GM12878 (cell line): ENCODE measurements around the gene COL4A1. TPM values are rescaled to one million over a fixed set of nuclear protein-coding genes. Genes with fewer than 3 reads are reported as not detected.

ENCODE experiments used
- ATAC-seq: fragments of 200-7000 bp; cut with Tn5 transposase; 3 replicates; pipeline ENCODE4 v1.9.1; 2020; ENCODE audit warnings: mild to moderate bottlenecking, moderate library complexity
- BruUV-seq: library from RNA; stranded (reverse); fragments of 400-500 nt; replicated peaks from 2 replicates; lab custom pipeline; 2021; lab: Mats Ljungman, UMichigan
- CTCF ChIA-PET: fragments of 300-600 bp; sonication (Branson Sonifier 250); formaldehyde crosslinking; extraction: SDS; loops from one replicate; lab custom pipeline; 2021; ENCODE audit warnings: inconsistent platforms; lab: Yijun Ruan, JAX
- POLR2A ChIA-PET: fragments of 350-600 bp; formaldehyde crosslinking; extraction: SDS; loops from one replicate; lab custom pipeline; 2021; ENCODE audit warnings: inconsistent platforms; lab: Charles Lee
- RAD21 ChIA-PET: fragments of 300-600 bp; sonication (Branson Sonifier 250); formaldehyde crosslinking; loops from one replicate; lab custom pipeline; 2023; ENCODE audit warnings: antibody characterized with exemption; ENCODE audit not compliant: unreplicated experiment; lab: Charles Lee
- SMC1A ChIA-PET: fragments of 300-600 bp; sonication (Branson Sonifier 250); formaldehyde crosslinking; loops from one replicate; lab custom pipeline; 2023; ENCODE audit not compliant: unreplicated experiment, uncharacterized antibody; lab: Charles Lee
- DNase-seq: peaks from one replicate; pipeline ENCODE4 v3.0.0-alpha.2; 2011; ENCODE audit warnings: low read depth, low spot score
- FAIRE-seq: peaks from 3 replicates; lab custom pipeline; 2011; peaks lifted over from hg19 to GRCh38; lab: Jason Lieb, UNC
- H2AFZ ChIP-seq: 2 replicates; pipeline ENCODE4 v1.6.0; 2011; ENCODE audit warnings: low read depth, low read length, control low read depth; ENCODE audit not compliant: control insufficient read depth
- H3K27ac ChIP-seq: 2 replicates; pipeline ENCODE4 v1.5.1; 2011; ENCODE audit warnings: control low read depth; ENCODE audit not compliant: control insufficient read depth, insufficient read depth
- H3K27me3 ChIP-seq, 2 experiments: replicated peaks in 1 of 2; 2 replicates each; pipeline versions ENCODE4 v1.6.0 to v1.6.1; 2011; ENCODE audit warnings: low read length in 1 of 2; ENCODE audit not compliant: control insufficient read depth in 2 of 2, insufficient read depth in 2 of 2
- H3K36me3 ChIP-seq, 2 experiments: 2 replicates each; pipeline ENCODE4 v1.5.1; 2011; ENCODE audit warnings: low read length in 1 of 2; ENCODE audit not compliant: control insufficient read depth in 2 of 2, insufficient read depth in 2 of 2
- H3K4me1 ChIP-seq: 2 replicates; pipeline ENCODE4 v1.6.1; 2011; ENCODE audit warnings: mild to moderate bottlenecking, low read length, moderate library complexity, mixed read lengths; ENCODE audit not compliant: control insufficient read depth, insufficient read depth
- H3K4me2 ChIP-seq: 2 replicates; pipeline ENCODE4 v1.6.0; 2011; ENCODE audit warnings: control low read depth; ENCODE audit not compliant: control insufficient read depth, insufficient read depth
- H3K4me3 ChIP-seq: fragments of 200-600 bp; sonication (generic); 2 replicates; pipeline ENCODE4 v1.5.1; 2016
- H3K79me2 ChIP-seq: 2 replicates; pipeline ENCODE4 v1.6.0; 2011; ENCODE audit warnings: low read length; ENCODE audit not compliant: control insufficient read depth, insufficient read depth
- H3K9ac ChIP-seq: 2 replicates; pipeline ENCODE4 v1.8.0; 2011; ENCODE audit warnings: low read length, control low read depth, mixed read lengths; ENCODE audit not compliant: control insufficient read depth, insufficient read depth
- H3K9me3 ChIP-seq: replicated peaks from 3 replicates; pipeline ENCODE4 v1.5.1; 2011; ENCODE audit warnings: mild to moderate bottlenecking, low read length; ENCODE audit not compliant: control insufficient read depth, insufficient read depth
- H4K20me1 ChIP-seq: 2 replicates; pipeline ENCODE4 v1.6.0; 2011; ENCODE audit not compliant: control insufficient read depth, insufficient read depth
- HDAC6 ChIP-seq: fragments of 200-600 bp; sonication (generic); IDR thresholded peaks from one replicate; pipeline ENCODE4 v1.8.0; 2017; ENCODE audit warnings: antibody characterized with exemption; ENCODE audit not compliant: unreplicated experiment
- MTA2 ChIP-seq: fragments of 450-650 bp; IDR thresholded peaks from 2 replicates; pipeline ENCODE4 v1.6.1; 2016; ENCODE audit warnings: low read depth, mild to moderate bottlenecking, moderate library complexity
- SMARCA5 ChIP-seq: fragments of 450-650 bp; IDR thresholded peaks from 2 replicates; pipeline ENCODE4 v1.6.1; 2017; ENCODE audit warnings: mild to moderate bottlenecking
- SMC3 ChIP-seq: IDR thresholded peaks from 2 replicates; pipeline ENCODE4 v1.6.1; 2011; ENCODE audit warnings: low read length, improper control_type of control experiment, borderline replicate concordance
- ZBED1 ChIP-seq: IDR thresholded peaks from 2 replicates; pipeline ENCODE4 v1.6.1; 2016; ENCODE audit warnings: borderline replicate concordance
- WGBS: methylation state at CpG from one replicate; pipeline ENCODE4 v1.1.6; 2016; ENCODE audit warnings: low lambda C conversion rate; ENCODE audit not compliant: insufficient replicate concordance, insufficient coverage; ENCODE audit errors: missing lambda C conversion rate; 5-methylcytosine and 5-hydroxymethylcytosine counted together
- in situ Hi-C: fragments of 300-500 bp; cut with MboI; formaldehyde crosslinking; loops from 9 replicates; pipeline ENCODE4 v1.14.3; 2018; ENCODE audit warnings: mixed read lengths
- intact Hi-C: fragments of 100-400 bp; cut with micrococcal nuclease; formaldehyde crosslinking; loops from one replicate; pipeline ENCODE4 v1.14.2; 2022; ENCODE audit not compliant: unreplicated experiment
- polyA plus RNA-seq, 11 experiments: library from polyadenylated mRNA; depleted of rRNA in 4 of 11; unstranded in 6 of 11; stranded (reverse) in 5 of 11; fragments of >200 nt; fragmentation: Nextera tagmentation in 4 of 11; fragmentation: Illumina TruSeq in 1 of 11; extraction: Ambion mirVana in 4 of 11; extraction: Trizol in 1 of 11; gene quantifications; 1 replicate in 1 of 11; 2 replicates in 10 of 11; pipeline versions ENCODE4 v1.2.1 to v1.2.3, GENCODE V29; 2011 to 2016; ENCODE audit warnings: inconsistent platforms in 2 of 11, missing spikeins in 2 of 11, low read depth in 1 of 11
- total RNA-seq, 4 experiments: library from RNA; depleted of rRNA in 3 of 4; stranded (reverse); fragments of >200 nt in 3 of 4; fragmentation: Illumina TruSeq in 1 of 4; extraction: Trizol in 1 of 4; gene quantifications; 2 replicates each; pipeline versions ENCODE4 v1.2.1 to v1.2.3, GENCODE V29; 2013 to 2021
- TF ChIP-seq, protein P1 (sequence below): IDR thresholded peaks from 2 replicates; pipeline ENCODE4 v1.6.1; 2011; ENCODE audit warnings: low read depth, mild to moderate bottlenecking, low read length, moderate library complexity, borderline replicate concordance; ENCODE audit errors: extremely low read depth
- TF ChIP-seq, protein P2 (sequence below): fragments of 450-650 bp; IDR thresholded peaks from 2 replicates; pipeline ENCODE4 v1.6.1; 2016; ENCODE audit warnings: mild to moderate bottlenecking
- TF ChIP-seq, protein P3 (sequence below): fragments of 450-650 bp; IDR thresholded peaks from 2 replicates; pipeline ENCODE4 v1.6.1; 2017; ENCODE audit warnings: mild to moderate bottlenecking, low read depth, inconsistent platforms; ENCODE audit not compliant: poor library complexity, severe bottlenecking

COL4A1 gene
- total and polyA plus RNA-seq, 10 of the 15 experiments (the other 5 are each of a cell fraction or from before 2014, with no cell fraction given) = 0.07 to 0.31 (median 0.13) TPM; not detected in 6

DNA sequence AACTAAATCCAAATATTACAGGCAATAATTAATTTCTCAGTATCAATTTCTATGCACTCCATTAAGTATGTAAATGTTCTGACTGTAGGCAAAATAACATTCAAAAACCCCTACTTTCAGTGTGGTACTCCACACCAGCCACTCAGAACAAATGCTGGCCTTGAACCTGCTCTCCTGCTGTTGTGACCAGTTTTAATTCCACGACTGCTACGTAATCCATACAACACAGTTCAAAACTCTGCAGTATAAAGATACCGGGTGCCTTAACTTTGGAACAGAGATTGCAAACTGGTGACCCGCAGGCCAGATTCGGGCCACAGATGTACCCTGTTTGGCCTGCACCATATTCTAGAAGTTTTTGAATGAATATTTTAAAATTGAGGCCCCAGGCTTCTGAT is 30.4 kb downstream of the COL4A1 start:
- Histone ChIP-seq H3K27me3 (peaks cover 0 to 2% of the 10 kb centered on the region in 2 experiments; a peak in 3 of 4 replicates), H3K36me3 (no peaks in the 10 kb centered on the region), H2AFZ (no peak overlapping the region), H3K4me3 (no peak overlapping the region), H3K79me2 (no peaks in the 10 kb centered on the region)
- no TSS peak for BruUV-seq
- 40% methylated on average over 5 of the region's 5 CpGs for WGBS
- ChIA-PET RAD21 (interaction anchor here (1.1 kb wide), 1 partner anchor 106 kb away, joined by 3 read pairs; no protein-coding TSS in a partner anchor), SMC1A (interaction anchor here (1.4 kb wide), 1 partner anchor 134 kb away, joined by 3 read pairs; no protein-coding TSS in a partner anchor), CTCF (interaction anchor here (0.8 kb wide), 1 partner anchor 53 kb away, joined by 3 read pairs; no protein-coding TSS in a partner anchor)
- intact Hi-C loops = no loop called here
- no peak for DNase-seq
- no peak for ATAC-seq
- TF ChIP-seq, protein P1, sequence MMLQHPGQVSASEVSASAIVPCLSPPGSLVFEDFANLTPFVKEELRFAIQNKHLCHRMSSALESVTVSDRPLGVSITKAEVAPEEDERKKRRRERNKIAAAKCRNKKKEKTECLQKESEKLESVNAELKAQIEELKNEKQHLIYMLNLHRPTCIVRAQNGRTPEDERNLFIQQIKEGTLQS = no peak
- no peak for TF ChIP-seq SMC3
- TF ChIP-seq, protein P2, sequence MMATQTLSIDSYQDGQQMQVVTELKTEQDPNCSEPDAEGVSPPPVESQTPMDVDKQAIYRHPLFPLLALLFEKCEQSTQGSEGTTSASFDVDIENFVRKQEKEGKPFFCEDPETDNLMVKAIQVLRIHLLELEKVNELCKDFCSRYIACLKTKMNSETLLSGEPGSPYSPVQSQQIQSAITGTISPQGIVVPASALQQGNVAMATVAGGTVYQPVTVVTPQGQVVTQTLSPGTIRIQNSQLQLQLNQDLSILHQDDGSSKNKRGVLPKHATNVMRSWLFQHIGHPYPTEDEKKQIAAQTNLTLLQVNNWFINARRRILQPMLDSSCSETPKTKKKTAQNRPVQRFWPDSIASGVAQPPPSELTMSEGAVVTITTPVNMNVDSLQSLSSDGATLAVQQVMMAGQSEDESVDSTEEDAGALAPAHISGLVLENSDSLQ = no peak
- TF ChIP-seq MTA2 = no peak
- no peak for TF ChIP-seq ZBED1
- no peak for TF ChIP-seq HDAC6
- TF ChIP-seq SMARCA5 = no peak
- TF ChIP-seq, protein P3, sequence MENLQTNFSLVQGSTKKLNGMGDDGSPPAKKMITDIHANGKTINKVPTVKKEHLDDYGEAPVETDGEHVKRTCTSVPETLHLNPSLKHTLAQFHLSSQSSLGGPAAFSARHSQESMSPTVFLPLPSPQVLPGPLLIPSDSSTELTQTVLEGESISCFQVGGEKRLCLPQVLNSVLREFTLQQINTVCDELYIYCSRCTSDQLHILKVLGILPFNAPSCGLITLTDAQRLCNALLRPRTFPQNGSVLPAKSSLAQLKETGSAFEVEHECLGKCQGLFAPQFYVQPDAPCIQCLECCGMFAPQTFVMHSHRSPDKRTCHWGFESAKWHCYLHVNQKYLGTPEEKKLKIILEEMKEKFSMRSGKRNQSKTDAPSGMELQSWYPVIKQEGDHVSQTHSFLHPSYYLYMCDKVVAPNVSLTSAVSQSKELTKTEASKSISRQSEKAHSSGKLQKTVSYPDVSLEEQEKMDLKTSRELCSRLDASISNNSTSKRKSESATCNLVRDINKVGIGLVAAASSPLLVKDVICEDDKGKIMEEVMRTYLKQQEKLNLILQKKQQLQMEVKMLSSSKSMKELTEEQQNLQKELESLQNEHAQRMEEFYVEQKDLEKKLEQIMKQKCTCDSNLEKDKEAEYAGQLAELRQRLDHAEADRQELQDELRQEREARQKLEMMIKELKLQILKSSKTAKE = no peak
- TF ChIP-seq, all 136 proteins: peak for 0
- POLR2A ChIA-PET = no interaction called here
- in situ Hi-C loops = no loop called here
- H3K9ac ChIP-seq = no peak overlapping the region
- no peaks in the 10 kb centered on the region for H3K9me3 ChIP-seq
- H4K20me1 ChIP-seq = no peaks in the 10 kb centered on the region
- H3K4me1 ChIP-seq = no peaks in the 10 kb centered on the region
- H3K27ac ChIP-seq = no peak overlapping the region
- H3K4me2 ChIP-seq = no peak overlapping the region
- FAIRE-seq = no peak
